GM12891 (cell line): ENCODE results near the gene KCNE1.
"Not testable (repeated sequence)": the region's sequence is repeated elsewhere in the genome, so short reads cannot be mapped to it uniquely, and the experiment has no call there.

Experiments
- POLR2A ChIP-seq: IDR thresholded peaks from 2 replicates; pipeline ENCODE4 v1.6.1; 2011; ENCODE audit warnings: low read depth, low read length, control low read depth
- POLR2AphosphoS5 ChIP-seq: IDR thresholded peaks from 2 replicates; pipeline ENCODE4 v1.6.1; 2011; ENCODE audit warnings: low read depth, low read length, control low read depth

DNA sequence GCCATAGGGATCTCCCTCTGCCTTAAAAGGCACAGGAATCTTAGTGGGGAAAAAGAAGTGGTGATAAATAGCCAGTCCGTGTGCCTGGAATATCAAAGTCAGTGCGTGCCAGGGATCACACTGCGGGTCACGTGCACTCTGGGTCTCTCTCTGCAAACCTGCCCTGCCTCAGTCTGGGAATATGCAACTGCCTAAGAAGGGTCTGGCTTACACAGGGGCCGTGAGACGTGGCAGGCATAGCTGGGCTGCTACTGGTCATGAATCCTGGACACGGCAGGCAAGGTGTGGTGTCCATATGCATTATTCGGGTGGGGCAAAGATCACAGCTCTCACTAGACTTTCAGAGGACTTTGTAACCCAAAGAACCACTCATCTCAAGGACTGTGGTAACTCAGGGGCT, 65.0 kb downstream of the KCNE1 start:
- not testable (repeated sequence) for TF ChIP-seq POLR2A, POLR2AphosphoS5
